HG02623 (cell line): ENCODE data around the gene MET.
"Not testable (repeated sequence)": the region's sequence is repeated elsewhere in the genome, so short reads cannot be mapped to it uniquely, and the experiment has no call there.

Source experiments
- ATAC-seq: cut with Tn5 transposase; IDR thresholded peaks from one replicate; pipeline ENCODE4 v1.9.1; 2021; ENCODE audit warnings: moderate library complexity; ENCODE audit not compliant: unreplicated experiment

MET gene

GRCh38 chr7:116671681-116672595 lies at the start of gene MET:
Gene MET, plus strand, starts transcription at chr7:116672196. Its CDS starts 26,889 bp downstream, at chr7:116699085.
- peak; percentile 88 for ATAC-seq

- ATAC-seq: no peak
Measured at GRCh38 chr7:116626886-116627285, 45.1 kb upstream of the MET start.

- no peak for ATAC-seq
Measured at GRCh38 chr7:116629051-116629463, 42.9 kb upstream of the MET start.

- peak; percentile 95 for ATAC-seq
Measured at GRCh38 chr7:116630357-116630756, 41.6 kb upstream of the MET start.

GRCh38 chr7:116630932-116631671 lies 40.9 kb upstream of the MET start:
- ATAC-seq: no peak

GRCh38 chr7:116631676-116632075 lies 40.3 kb upstream of the MET start:
- ATAC-seq: no peak

GRCh38 chr7:116632384-116632783 lies 39.6 kb upstream of the MET start:
- no peak for ATAC-seq

GRCh38 chr7:116633131-116633988 lies 38.6 kb upstream of the MET start:
- peak; percentile 44 for ATAC-seq

- ATAC-seq: no peak
Measured at GRCh38 chr7:116636997-116637396, 35.0 kb upstream of the MET start.

GRCh38 chr7:116638592-116638991 lies 33.4 kb upstream of the MET start:
- not testable (repeated sequence) for ATAC-seq

- no peak for ATAC-seq
Measured at GRCh38 chr7:116641551-116642153, 30.3 kb upstream of the MET start.

- not testable (repeated sequence) for ATAC-seq
Measured at GRCh38 chr7:116643148-116643547, 28.8 kb upstream of the MET start.

- no peak for ATAC-seq
Measured at GRCh38 chr7:116644628-116645027, 27.4 kb upstream of the MET start.

GRCh38 chr7:116647290-116647689 lies 24.7 kb upstream of the MET start:
- no peak for ATAC-seq

- ATAC-seq: no peak
Measured at GRCh38 chr7:116647861-116648260, 24.1 kb upstream of the MET start.

GRCh38 chr7:116650436-116650835 lies 21.6 kb upstream of the MET start:
- no peak for ATAC-seq

- no peak for ATAC-seq
Measured at GRCh38 chr7:116652793-116653192, 19.2 kb upstream of the MET start.

- peak; percentile 54 for ATAC-seq
Measured at GRCh38 chr7:116653204-116653603, 18.8 kb upstream of the MET start.

- ATAC-seq: no peak
Measured at GRCh38 chr7:116653646-116654045, 18.4 kb upstream of the MET start.

GRCh38 chr7:116659248-116659647 lies 12.7 kb upstream of the MET start:
- not testable (repeated sequence) for ATAC-seq

- ATAC-seq: no peak
Measured at GRCh38 chr7:116661865-116662264, 10.1 kb upstream of the MET start.
